HG03095 (cell line): ENCODE data around the gene LINGO3.

Source experiments
- ATAC-seq: cut with Tn5 transposase; IDR thresholded peaks from one replicate; pipeline ENCODE4 v1.9.1; 2021; ENCODE audit warnings: moderate library complexity; ENCODE audit not compliant: unreplicated experiment

The LINGO3 gene

GRCh38 chr19:2340496-2341243, 32.7 kb upstream of the LINGO3 start:
- no peak for ATAC-seq

- no peak for ATAC-seq
These were observed 31.8 kb upstream of the LINGO3 start for GRCh38 chr19:2339644-2340310.

- ATAC-seq = no peak
These were observed 31.0 kb upstream of the LINGO3 start for GRCh38 chr19:2338751-2339643.

- no peak for ATAC-seq
These were observed 30.2 kb upstream of the LINGO3 start for GRCh38 chr19:2338055-2338615.

- no peak for ATAC-seq
These were observed 29.4 kb upstream of the LINGO3 start for GRCh38 chr19:2337329-2337707.

- ATAC-seq = no peak
These were observed 28.8 kb upstream of the LINGO3 start for GRCh38 chr19:2336528-2337328.

- ATAC-seq = no peak
These were observed 27.9 kb upstream of the LINGO3 start for GRCh38 chr19:2335848-2336247.

- ATAC-seq = no peak
These were observed 27.3 kb upstream of the LINGO3 start for GRCh38 chr19:2334986-2335846.

- ATAC-seq = no peak
These were observed 26.5 kb upstream of the LINGO3 start for GRCh38 chr19:2334426-2334825.

GRCh38 chr19:2333807-2334211, 25.9 kb upstream of the LINGO3 start:
- no peak for ATAC-seq

- no peak for ATAC-seq
These were observed 25.3 kb upstream of the LINGO3 start for GRCh38 chr19:2333027-2333806.

GRCh38 chr19:2332341-2333026, 24.5 kb upstream of the LINGO3 start:
- ATAC-seq = no peak

GRCh38 chr19:2331601-2332246, 23.8 kb upstream of the LINGO3 start:
- ATAC-seq = no peak

GRCh38 chr19:2330632-2331284, 22.8 kb upstream of the LINGO3 start:
- no peak for ATAC-seq

- no peak for ATAC-seq
These were observed 22.3 kb upstream of the LINGO3 start for GRCh38 chr19:2330255-2330631.

GRCh38 chr19:2329501-2329916, 21.6 kb upstream of the LINGO3 start:
- ATAC-seq = no peak

GRCh38 chr19:2329149-2329478, 21.2 kb upstream of the LINGO3 start:
- no peak for ATAC-seq
